Hepatocyte (in vitro differentiated cells): ENCODE data around the gene PLD2. TPM values are rescaled to one million over a fixed set of nuclear protein-coding genes. Genes with fewer than 3 reads are reported as not detected.

ENCODE experiments used
- DNase-seq: peaks from one replicate; pipeline ENCODE4 v3.0.0-alpha.2; 2016; ENCODE audit warnings: low spot score
- H2AFZ ChIP-seq: fragments of 200-600 bp; sonication (generic); 2 replicates; pipeline ENCODE4 v1.6.0; 2016; ENCODE audit warnings: antibody characterized with exemption, mild to moderate bottlenecking
- H3K27ac ChIP-seq: fragments of 200-600 bp; sonication (generic); 2 replicates; pipeline ENCODE4 v1.5.1; 2016; ENCODE audit warnings: mild to moderate bottlenecking
- H3K27me3 ChIP-seq: fragments of 200-600 bp; sonication (generic); 2 replicates; pipeline ENCODE4 v1.6.1; 2016
- H3K36me3 ChIP-seq: fragments of 200-600 bp; sonication (generic); replicated peaks from 2 replicates; pipeline ENCODE4 v1.5.1; 2016; ENCODE audit warnings: low read depth; ENCODE audit not compliant: insufficient read depth
- H3K4me1 ChIP-seq: fragments of 200-600 bp; sonication (generic); 2 replicates; pipeline ENCODE4 v1.5.1; 2016; ENCODE audit warnings: mild to moderate bottlenecking, moderate library complexity; ENCODE audit not compliant: insufficient read depth
- H3K4me2 ChIP-seq: fragments of 200-600 bp; sonication (generic); 2 replicates; pipeline ENCODE4 v1.6.0; 2016
- H3K4me3 ChIP-seq: fragments of 200-600 bp; sonication (generic); 2 replicates; pipeline ENCODE4 v1.5.1; 2016; ENCODE audit warnings: mild to moderate bottlenecking
- H3K79me2 ChIP-seq: fragments of 200-600 bp; sonication (generic); 2 replicates; pipeline ENCODE4 v1.6.0; 2017; ENCODE audit warnings: mild to moderate bottlenecking
- H3K9me2 ChIP-seq: fragments of 200-600 bp; sonication (generic); replicated peaks from 2 replicates; pipeline ENCODE4 v1.6.0; 2017; ENCODE audit warnings: mild to moderate bottlenecking; ENCODE audit not compliant: insufficient read depth
- H3K9me3 ChIP-seq: fragments of 200-600 bp; sonication (generic); 2 replicates; pipeline ENCODE4 v1.5.1; 2016; ENCODE audit warnings: low read depth, mild to moderate bottlenecking
- H4K20me1 ChIP-seq: fragments of 200-600 bp; sonication (generic); 2 replicates; pipeline ENCODE4 v1.6.0; 2016; ENCODE audit warnings: mild to moderate bottlenecking; ENCODE audit not compliant: insufficient read depth, poor library complexity, severe bottlenecking
- EZH2 ChIP-seq: fragments of 200-600 bp; sonication (generic); IDR thresholded peaks from 2 replicates; pipeline ENCODE4 v1.6.1; 2016; ENCODE audit warnings: antibody characterized with exemption, mild to moderate bottlenecking, borderline replicate concordance
- EZH2phosphoT487 ChIP-seq: fragments of 200-600 bp; sonication (generic); IDR thresholded peaks from one replicate; pipeline ENCODE4 v1.6.1; 2018; ENCODE audit warnings: antibody characterized with exemption, mild to moderate bottlenecking, low read depth, moderate library complexity; ENCODE audit not compliant: unreplicated experiment, severe bottlenecking
- WGBS: methylation state at CpG from one replicate; pipeline ENCODE4 v1.1.6; 2016; ENCODE audit warnings: low lambda C conversion rate; ENCODE audit errors: missing lambda C conversion rate; 5-methylcytosine and 5-hydroxymethylcytosine counted together
- polyA plus RNA-seq: library from polyadenylated mRNA; unstranded; fragments of >200 nt; fragmentation: Nextera tagmentation; extraction: Ambion mirVana; gene quantifications from 2 replicates; pipeline ENCODE4 v1.2.1, GENCODE V29; 2016
- total RNA-seq: library from RNA; depleted of rRNA; stranded (reverse); fragments of >200 nt; gene quantifications from 2 replicates; pipeline ENCODE4 v1.2.3, GENCODE V29; 2014
- TF ChIP-seq, protein P1 (sequence below): fragments of 200-600 bp; sonication (generic); IDR thresholded peaks from 2 replicates; pipeline ENCODE4 v1.5.1; 2016; ENCODE audit warnings: antibody characterized with exemption, mild to moderate bottlenecking; ENCODE audit not compliant: poor library complexity

The PLD2 gene
- total and polyA plus RNA-seq, 2 experiments from 2014 or later: 21.8 to 25.2 TPM

- TF ChIP-seq EZH2phosphoT487: no peak
- TF ChIP-seq, protein P1, sequence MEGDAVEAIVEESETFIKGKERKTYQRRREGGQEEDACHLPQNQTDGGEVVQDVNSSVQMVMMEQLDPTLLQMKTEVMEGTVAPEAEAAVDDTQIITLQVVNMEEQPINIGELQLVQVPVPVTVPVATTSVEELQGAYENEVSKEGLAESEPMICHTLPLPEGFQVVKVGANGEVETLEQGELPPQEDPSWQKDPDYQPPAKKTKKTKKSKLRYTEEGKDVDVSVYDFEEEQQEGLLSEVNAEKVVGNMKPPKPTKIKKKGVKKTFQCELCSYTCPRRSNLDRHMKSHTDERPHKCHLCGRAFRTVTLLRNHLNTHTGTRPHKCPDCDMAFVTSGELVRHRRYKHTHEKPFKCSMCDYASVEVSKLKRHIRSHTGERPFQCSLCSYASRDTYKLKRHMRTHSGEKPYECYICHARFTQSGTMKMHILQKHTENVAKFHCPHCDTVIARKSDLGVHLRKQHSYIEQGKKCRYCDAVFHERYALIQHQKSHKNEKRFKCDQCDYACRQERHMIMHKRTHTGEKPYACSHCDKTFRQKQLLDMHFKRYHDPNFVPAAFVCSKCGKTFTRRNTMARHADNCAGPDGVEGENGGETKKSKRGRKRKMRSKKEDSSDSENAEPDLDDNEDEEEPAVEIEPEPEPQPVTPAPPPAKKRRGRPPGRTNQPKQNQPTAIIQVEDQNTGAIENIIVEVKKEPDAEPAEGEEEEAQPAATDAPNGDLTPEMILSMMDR: no peak
- no peak for TF ChIP-seq EZH2
- H3K4me1 ChIP-seq: no peaks in the 10 kb centered on the region
- no peaks in the 10 kb centered on the region for H3K9me3 ChIP-seq
- no peaks in the 10 kb centered on the region for H4K20me1 ChIP-seq
- no peak overlapping the region for H2AFZ ChIP-seq
- no peaks in the 10 kb centered on the region for H3K36me3 ChIP-seq
- no peak overlapping the region for H3K4me3 ChIP-seq
- H3K4me2 ChIP-seq: no peak overlapping the region
- peaks cover 59% of the 10 kb centered on the region for H3K79me2 ChIP-seq
- H3K9me2 ChIP-seq: no peaks in the 10 kb centered on the region
- DNase-seq: no peak
- H3K27ac ChIP-seq: no peak overlapping the region
- WGBS: 71% methylated on average over 2 of the region's 2 CpGs
- no peaks in the 10 kb centered on the region for H3K27me3 ChIP-seq
These were observed 63.9 kb downstream of the PLD2 start for GRCh38 chr17:4870855-4871254.

- Histone ChIP-seq H3K4me1 (no peaks in the 10 kb centered on the region), H3K27me3 (no peaks in the 10 kb centered on the region), H3K4me3 (no peak overlapping the region), H3K9me2 (no peaks in the 10 kb centered on the region), H2AFZ (no peak overlapping the region), H4K20me1 (no peaks in the 10 kb centered on the region), H3K36me3 (no peaks in the 10 kb centered on the region), H3K4me2 (no peak overlapping the region), H3K79me2 (peaks cover 54% of the 10 kb centered on the region), H3K27ac (no peak overlapping the region), H3K9me3 (no peaks in the 10 kb centered on the region)
- DNase-seq: no peak
- TF ChIP-seq EZH2phosphoT487 (no peak), EZH2 (no peak)
- TF ChIP-seq, protein P1: no peak
- 63% methylated on average over 8 of the region's 8 CpGs for WGBS
These were observed 65.8 kb downstream of the PLD2 start for GRCh38 chr17:4872786-4873185.

Other genes starting within 250 kb of the PLD2 start
- gene GGT6, start 246.6 kb upstream of the PLD2 start, total RNA-seq: 0.32 TPM in 1 of 2 replicates, not detected in the other
- gene GGT6, start 246.6 kb upstream of the PLD2 start, polyA plus RNA-seq: not detected in 2 replicates
- gene SMTNL2, start 222.6 kb upstream of the PLD2 start, total RNA-seq: 41.5 and 56.8 TPM in 2 replicates
- gene SMTNL2, start 222.6 kb upstream of the PLD2 start, polyA plus RNA-seq: 106 TPM in 2 replicates
- gene ALOX15, start 165.5 kb upstream of the PLD2 start, total RNA-seq: 1.9 and 2.1 TPM in 2 replicates
- gene ALOX15, start 165.5 kb upstream of the PLD2 start, polyA plus RNA-seq: 5.5 and 7.5 TPM in 2 replicates
- gene PELP1, start 103.0 kb upstream of the PLD2 start, total RNA-seq: 17.6 and 18.5 TPM in 2 replicates
- 35.2 and 42.9 TPM in 2 replicates for gene PELP1, start 103.0 kb upstream of the PLD2 start, polyA plus RNA-seq
- gene ARRB2, start 96.5 kb upstream of the PLD2 start, total RNA-seq: 15.3 and 17.4 TPM in 2 replicates
- 20.0 and 21.1 TPM in 2 replicates for gene ARRB2, start 96.5 kb upstream of the PLD2 start, polyA plus RNA-seq
- 36.3 and 36.9 TPM in 2 replicates for gene MED11, start 75.7 kb upstream of the PLD2 start, total RNA-seq
- gene MED11, start 75.7 kb upstream of the PLD2 start, polyA plus RNA-seq: 39.4 and 42.7 TPM in 2 replicates
- 1.6 and 2.9 TPM in 2 replicates for gene ZMYND15, start 67.3 kb upstream of the PLD2 start, total RNA-seq
- 4.1 and 4.8 TPM in 2 replicates for gene ZMYND15, start 67.3 kb upstream of the PLD2 start, polyA plus RNA-seq
- 38.7 and 39.9 TPM in 2 replicates for gene CXCL16, start 67.2 kb upstream of the PLD2 start, total RNA-seq
- gene CXCL16, start 67.2 kb upstream of the PLD2 start, polyA plus RNA-seq: 73.2 and 82.5 TPM in 2 replicates
- 16.7 and 20.8 TPM in 2 replicates for gene TM4SF5, start 35.3 kb upstream of the PLD2 start, total RNA-seq
- gene TM4SF5, start 35.3 kb upstream of the PLD2 start, polyA plus RNA-seq: 42.6 and 54.0 TPM in 2 replicates
- gene VMO1, start 20.8 kb upstream of the PLD2 start, total RNA-seq: 0.33 TPM in 1 of 2 replicates, not detected in the other
- gene VMO1, start 20.8 kb upstream of the PLD2 start, polyA plus RNA-seq: 2.7 and 4.3 TPM in 2 replicates
- gene GLTPD2, start 18.2 kb upstream of the PLD2 start, total RNA-seq: 36.4 and 40.1 TPM in 2 replicates
- gene GLTPD2, start 18.2 kb upstream of the PLD2 start, polyA plus RNA-seq: 80.7 and 100.0 TPM in 2 replicates
- gene PSMB6, start 11.0 kb upstream of the PLD2 start, total RNA-seq: 126 and 154 TPM in 2 replicates
- 287 and 295 TPM in 2 replicates for gene PSMB6, start 11.0 kb upstream of the PLD2 start, polyA plus RNA-seq
- gene MINK1, start 26.2 kb downstream of the PLD2 start, total RNA-seq: 24.4 and 45.3 TPM in 2 replicates
- gene MINK1, start 26.2 kb downstream of the PLD2 start, polyA plus RNA-seq: 39.7 and 49.4 TPM in 2 replicates
- gene C17orf107, start 92.4 kb downstream of the PLD2 start, total RNA-seq: 7.4 and 9.1 TPM in 2 replicates
- gene C17orf107, start 92.4 kb downstream of the PLD2 start, polyA plus RNA-seq: 8.8 and 14.1 TPM in 2 replicates
- gene CHRNE, start 95.9 kb downstream of the PLD2 start, total RNA-seq: 0.60 and 1.0 TPM in 2 replicates
- 0.83 and 1.2 TPM in 2 replicates for gene CHRNE, start 95.9 kb downstream of the PLD2 start, polyA plus RNA-seq
- gene GP1BA, start 125.1 kb downstream of the PLD2 start, total RNA-seq: not detected in 2 replicates
- gene GP1BA, start 125.1 kb downstream of the PLD2 start, polyA plus RNA-seq: 0.06 TPM in 1 of 2 replicates, not detected in the other
- 42.9 and 59.5 TPM in 2 replicates for gene SLC25A11, start 132.9 kb downstream of the PLD2 start, total RNA-seq
- 78.7 and 84.8 TPM in 2 replicates for gene SLC25A11, start 132.9 kb downstream of the PLD2 start, polyA plus RNA-seq
- gene RNF167, start 133.1 kb downstream of the PLD2 start, total RNA-seq: 59.2 and 65.1 TPM in 2 replicates
- gene RNF167, start 133.1 kb downstream of the PLD2 start, polyA plus RNA-seq: 66.5 and 75.3 TPM in 2 replicates
- gene PFN1, start 141.4 kb downstream of the PLD2 start, total RNA-seq: 244 and 280 TPM in 2 replicates
- 706 and 713 TPM in 2 replicates for gene PFN1, start 141.4 kb downstream of the PLD2 start, polyA plus RNA-seq
- gene ENO3, start 144.0 kb downstream of the PLD2 start, total RNA-seq: 16.3 and 18.7 TPM in 2 replicates
- gene ENO3, start 144.0 kb downstream of the PLD2 start, polyA plus RNA-seq: 30.2 and 40.4 TPM in 2 replicates
- gene SPAG7, start 160.7 kb downstream of the PLD2 start, total RNA-seq: 64.3 and 85.7 TPM in 2 replicates
- 194 and 224 TPM in 2 replicates for gene SPAG7, start 160.7 kb downstream of the PLD2 start, polyA plus RNA-seq
- 6.9 and 12.5 TPM in 2 replicates for gene CAMTA2, start 180.5 kb downstream of the PLD2 start, total RNA-seq
- 45.6 and 47.5 TPM in 2 replicates for gene CAMTA2, start 180.5 kb downstream of the PLD2 start, polyA plus RNA-seq
- gene INCA1, start 190.4 kb downstream of the PLD2 start, total RNA-seq: 1.6 and 2.7 TPM in 2 replicates
- 4.1 and 5.5 TPM in 2 replicates for gene INCA1, start 190.4 kb downstream of the PLD2 start, polyA plus RNA-seq
- 51.3 and 59.4 TPM in 2 replicates for gene KIF1C, start 190.8 kb downstream of the PLD2 start, total RNA-seq
- gene KIF1C, start 190.8 kb downstream of the PLD2 start, polyA plus RNA-seq: 65.2 and 75.9 TPM in 2 replicates
- gene SLC52A1, start 228.3 kb downstream of the PLD2 start, total RNA-seq: 0.13 TPM in 1 of 2 replicates, not detected in the other
- 0.16 TPM in 1 of 2 replicates, not detected in the other for gene SLC52A1, start 228.3 kb downstream of the PLD2 start, polyA plus RNA-seq